NB4 (cell line): Measurements from ENCODE around the gene SLC36A3.

Experiments used
- DNase-seq: peaks from one replicate; pipeline ENCODE4 v3.0.0; 2010; ENCODE audit warnings: low read depth
- H3K4me3 ChIP-seq: one replicate; pipeline ENCODE4 v1.5.1; 2011; ENCODE audit warnings: mild to moderate bottlenecking, low read depth, low read length, moderate library complexity
- MYC ChIP-seq: IDR thresholded peaks from 2 replicates; pipeline ENCODE4 v1.6.1; 2011; ENCODE audit warnings: low read depth, low read length
- POLR2A ChIP-seq: IDR thresholded peaks from 2 replicates; pipeline ENCODE4 v1.6.1; 2011; ENCODE audit warnings: mild to moderate bottlenecking; ENCODE audit not compliant: insufficient read length; ENCODE audit errors: extremely low read depth
- TF ChIP-seq, protein P1 (sequence below): IDR thresholded peaks from one replicate; pipeline ENCODE4 v1.5.1; 2012; ENCODE audit warnings: low read depth, low read length
- TF ChIP-seq, protein P2 (sequence below): IDR thresholded peaks from 2 replicates; pipeline ENCODE4 v1.6.1; 2011; ENCODE audit warnings: low read depth, low read length

The SLC36A3 gene

DNA sequence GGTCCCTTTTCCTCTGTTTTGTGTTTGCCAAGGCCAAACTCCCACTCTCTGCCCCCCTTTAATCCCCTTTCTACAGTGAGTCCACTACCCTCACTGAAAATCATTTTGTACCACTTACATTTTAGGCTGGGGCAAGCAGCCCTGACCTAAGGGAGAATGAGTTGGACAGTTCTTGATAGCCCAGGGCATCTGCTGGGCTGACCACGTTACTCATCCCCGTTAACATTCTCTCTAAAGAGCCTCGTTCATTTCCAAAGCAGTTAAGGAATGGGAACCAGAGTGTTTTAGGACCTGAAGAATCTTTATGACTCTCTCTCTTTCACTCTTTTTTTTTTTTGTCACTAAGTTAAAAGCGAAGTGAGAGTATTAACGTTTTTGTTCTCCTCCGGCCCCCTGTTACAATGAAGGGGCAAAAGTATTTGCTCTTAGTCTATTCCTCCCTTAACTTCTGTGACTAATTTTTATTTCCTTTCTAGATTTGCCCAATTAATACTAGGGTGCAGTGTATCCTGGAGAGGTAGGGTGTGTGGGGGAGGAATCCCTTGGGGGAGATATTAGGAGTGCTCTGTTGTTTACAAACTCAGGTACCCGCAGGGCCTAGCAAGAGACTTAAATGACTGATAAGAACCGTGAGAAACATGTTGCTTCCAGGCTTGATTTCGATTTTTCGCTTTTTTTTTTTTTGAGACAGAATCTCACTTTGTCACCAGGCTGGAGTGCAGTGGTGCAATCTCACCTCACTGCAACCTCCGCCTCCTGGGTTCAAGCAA, 35.9 kb downstream of the SLC36A3 start:
- TF ChIP-seq, protein P1, sequence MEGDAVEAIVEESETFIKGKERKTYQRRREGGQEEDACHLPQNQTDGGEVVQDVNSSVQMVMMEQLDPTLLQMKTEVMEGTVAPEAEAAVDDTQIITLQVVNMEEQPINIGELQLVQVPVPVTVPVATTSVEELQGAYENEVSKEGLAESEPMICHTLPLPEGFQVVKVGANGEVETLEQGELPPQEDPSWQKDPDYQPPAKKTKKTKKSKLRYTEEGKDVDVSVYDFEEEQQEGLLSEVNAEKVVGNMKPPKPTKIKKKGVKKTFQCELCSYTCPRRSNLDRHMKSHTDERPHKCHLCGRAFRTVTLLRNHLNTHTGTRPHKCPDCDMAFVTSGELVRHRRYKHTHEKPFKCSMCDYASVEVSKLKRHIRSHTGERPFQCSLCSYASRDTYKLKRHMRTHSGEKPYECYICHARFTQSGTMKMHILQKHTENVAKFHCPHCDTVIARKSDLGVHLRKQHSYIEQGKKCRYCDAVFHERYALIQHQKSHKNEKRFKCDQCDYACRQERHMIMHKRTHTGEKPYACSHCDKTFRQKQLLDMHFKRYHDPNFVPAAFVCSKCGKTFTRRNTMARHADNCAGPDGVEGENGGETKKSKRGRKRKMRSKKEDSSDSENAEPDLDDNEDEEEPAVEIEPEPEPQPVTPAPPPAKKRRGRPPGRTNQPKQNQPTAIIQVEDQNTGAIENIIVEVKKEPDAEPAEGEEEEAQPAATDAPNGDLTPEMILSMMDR, result no peak
- TF ChIP-seq POLR2A (no peak), MYC (no peak)
- TF ChIP-seq, protein P2, sequence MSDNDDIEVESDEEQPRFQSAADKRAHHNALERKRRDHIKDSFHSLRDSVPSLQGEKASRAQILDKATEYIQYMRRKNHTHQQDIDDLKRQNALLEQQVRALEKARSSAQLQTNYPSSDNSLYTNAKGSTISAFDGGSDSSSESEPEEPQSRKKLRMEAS, result no peak
- H3K4me3 ChIP-seq, result no peak overlapping the region
- DNase-seq, result no peak

DNA sequence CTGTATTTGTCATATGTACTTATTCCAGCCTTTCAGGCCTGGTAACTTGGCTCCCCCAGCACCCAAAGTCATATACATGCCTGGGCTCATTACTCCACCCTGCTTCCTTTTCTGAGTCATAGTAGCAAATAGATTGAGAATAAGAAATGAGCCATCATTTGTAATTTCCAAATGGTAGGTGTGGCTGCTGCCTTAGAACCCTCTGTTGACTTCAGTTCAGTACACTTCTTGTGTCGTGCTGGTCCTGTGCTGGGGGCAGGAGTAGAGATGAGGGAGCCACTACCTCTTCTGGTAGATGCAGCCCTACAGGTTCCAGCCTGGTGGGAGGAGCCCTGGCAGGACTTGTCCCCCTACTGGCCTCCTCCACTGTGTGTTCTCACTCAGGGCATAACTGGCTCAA, 39.5 kb downstream of the SLC36A3 start:
- no peak overlapping the region for H3K4me3 ChIP-seq
- TF ChIP-seq, protein P1, result no peak
- TF ChIP-seq POLR2A (no peak), MYC (no peak)
- TF ChIP-seq, protein P2, result no peak
- no peak for DNase-seq

GRCh38 chr5:151262532-151262931, 41.0 kb downstream of the SLC36A3 start:
- DNase-seq, result no peak
- no peak overlapping the region for H3K4me3 ChIP-seq
- no peak for TF ChIP-seq POLR2A
- TF ChIP-seq, protein P2, result no peak
- TF ChIP-seq MYC, result no peak
- TF ChIP-seq, protein P1, result no peak

DNA sequence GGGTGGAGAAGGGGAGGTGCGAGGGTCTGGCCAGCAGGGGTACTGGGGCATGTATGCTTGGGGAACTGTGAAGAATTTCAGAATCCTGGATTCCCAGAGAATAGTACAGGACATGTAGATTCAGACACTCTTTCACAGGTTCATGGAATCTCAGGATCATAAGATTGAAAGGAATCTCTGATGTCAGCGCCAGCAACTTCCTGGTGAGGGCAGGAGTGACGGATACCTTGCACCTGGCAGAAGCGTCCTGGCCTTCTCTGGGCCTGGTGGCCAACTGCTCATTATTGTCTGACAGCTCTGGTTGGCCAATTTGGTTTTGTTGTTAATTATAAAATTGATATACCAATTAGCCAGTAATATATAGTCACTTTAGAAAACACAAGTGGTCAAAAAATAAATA, 43.6 kb downstream of the SLC36A3 start:
- H3K4me3 ChIP-seq, result no peak overlapping the region
- TF ChIP-seq, protein P2, result no peak
- TF ChIP-seq POLR2A (no peak), MYC (no peak)
- TF ChIP-seq, protein P1, result no peak
- no peak for DNase-seq

GRCh38 chr5:151258816-151259215, 44.8 kb downstream of the SLC36A3 start:
- DNase-seq, result no peak
- TF ChIP-seq, protein P2, result no peak
- H3K4me3 ChIP-seq, result no peak overlapping the region

- TF ChIP-seq, protein P2, result no peak
- H3K4me3 ChIP-seq, result no peak overlapping the region
- no peak for DNase-seq
Measured at GRCh38 chr5:151258201-151258611, 45.4 kb downstream of the SLC36A3 start.
